ENCODE results near the gene BAIAP2L2.
"Not testable (repeated sequence)": the region's sequence is repeated elsewhere in the genome, so short reads cannot be mapped to it uniquely, and the experiment has no call there.

Gene BAIAP2L2

GRCh38 chr22:38110008-38110862 lies at the start of gene BAIAP2L2:
BAIAP2L2 (minus strand) TSS chr22:38110684; CDS start chr22:38110525, 159 bp downstream.
- Mint-ChIP-seq H3K4me3 (no peak within 1 kb of the TSS), H3K4me1 (ENCODE audit: low read depth) (peaks cover 3% of the 10 kb centered on the region), H3K27me3 (no peaks in the 10 kb centered on the region), H3K9me3 (ENCODE audit: low read depth) (no peaks in the 10 kb centered on the region), H3K36me3 (peaks cover 2% of the 10 kb centered on the region), H3K27ac (peak within 1 kb of the TSS; percentile 58)

GRCh38 chr22:38155703-38156102 lies 45.2 kb upstream of the BAIAP2L2 start:
- no peaks in the 10 kb centered on the region for H3K9me3 Mint-ChIP-seq (ENCODE audit: low read depth)
- H3K27me3 Mint-ChIP-seq, result no peaks in the 10 kb centered on the region
- H3K4me3 Mint-ChIP-seq, result no peak overlapping the region
- no peak overlapping the region for H3K27ac Mint-ChIP-seq
- H3K4me1 Mint-ChIP-seq (ENCODE audit: low read depth), result peaks cover 4% of the 10 kb centered on the region
- peaks cover 15% of the 10 kb centered on the region for H3K36me3 Mint-ChIP-seq

- H3K4me1 Mint-ChIP-seq (ENCODE audit: low read depth); H3K4me3 Mint-ChIP-seq; H3K9me3 Mint-ChIP-seq (ENCODE audit: low read depth); H3K27ac Mint-ChIP-seq; H3K27me3 Mint-ChIP-seq: not testable (repeated sequence)
- peaks cover 15% of the 10 kb centered on the region for H3K36me3 Mint-ChIP-seq
Observed at GRCh38 chr22:38154563-38154915, 44.1 kb upstream of the BAIAP2L2 start.

- no peaks in the 10 kb centered on the region for H3K9me3 Mint-ChIP-seq (ENCODE audit: low read depth)
- no peak overlapping the region for H3K27ac Mint-ChIP-seq
- peaks cover 5% of the 10 kb centered on the region for H3K4me1 Mint-ChIP-seq (ENCODE audit: low read depth)
- no peaks in the 10 kb centered on the region for H3K27me3 Mint-ChIP-seq
- H3K4me3 Mint-ChIP-seq, result no peak overlapping the region
- peaks cover 15% of the 10 kb centered on the region for H3K36me3 Mint-ChIP-seq
Observed at GRCh38 chr22:38153821-38154562, 43.5 kb upstream of the BAIAP2L2 start.

DNA sequence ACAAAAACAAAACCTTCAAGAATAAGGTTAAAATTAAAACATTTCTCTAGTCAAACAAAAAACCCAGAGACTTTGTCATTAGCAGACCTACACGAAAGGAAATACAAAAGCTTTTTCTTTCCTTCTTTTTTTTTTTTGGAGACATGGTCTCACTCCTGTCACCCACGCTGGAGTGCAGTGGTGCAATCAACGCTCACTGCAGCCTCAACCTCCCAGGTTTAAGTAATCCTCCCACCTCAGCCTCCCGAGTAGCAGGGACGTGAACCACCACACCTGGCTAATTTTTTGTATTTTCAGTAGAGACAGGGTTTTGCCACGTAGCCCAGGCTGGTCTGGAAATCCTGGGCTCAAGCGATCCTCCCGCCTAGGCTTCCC lies 40.6 kb upstream of the BAIAP2L2 start:
- Mint-ChIP-seq H3K36me3 (peaks cover 17% of the 10 kb centered on the region), H3K27ac (no peak overlapping the region), H3K4me1 (ENCODE audit: low read depth) (peaks cover 12% of the 10 kb centered on the region), H3K9me3 (ENCODE audit: low read depth) (no peaks in the 10 kb centered on the region), H3K4me3 (no peak overlapping the region), H3K27me3 (no peaks in the 10 kb centered on the region)

DNA sequence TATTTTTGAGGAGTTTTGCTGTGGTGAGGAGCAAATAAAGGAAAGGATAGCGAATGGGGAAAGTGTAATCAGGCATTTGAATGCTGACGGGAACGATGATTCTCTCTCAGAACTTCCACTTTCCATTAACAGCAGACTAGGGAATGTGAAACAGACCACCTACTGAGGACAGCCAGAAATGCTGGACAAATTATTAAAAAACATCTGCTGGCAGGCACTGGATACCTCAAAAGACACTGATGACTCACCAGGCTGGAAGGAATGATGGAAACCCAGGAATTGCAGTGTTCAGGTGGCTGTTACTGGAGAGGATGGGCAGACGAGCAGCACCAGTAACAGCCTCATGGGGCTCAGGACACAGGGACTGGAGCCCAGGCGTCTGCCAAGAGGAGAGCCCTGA lies 37.8 kb upstream of the BAIAP2L2 start:
- Mint-ChIP-seq H3K36me3 (peaks cover 10% of the 10 kb centered on the region), H3K27me3 (no peaks in the 10 kb centered on the region), H3K27ac (no peak overlapping the region), H3K4me3 (no peak overlapping the region), H3K9me3 (ENCODE audit: low read depth) (no peaks in the 10 kb centered on the region), H3K4me1 (ENCODE audit: low read depth) (peaks cover 14% of the 10 kb centered on the region)

- not testable (repeated sequence) for H3K27ac Mint-ChIP-seq; H3K4me3 Mint-ChIP-seq; H3K27me3 Mint-ChIP-seq; H3K9me3 Mint-ChIP-seq (ENCODE audit: low read depth); H3K36me3 Mint-ChIP-seq
- peaks cover 15% of the 10 kb centered on the region for H3K4me1 Mint-ChIP-seq (ENCODE audit: low read depth)
Observed at GRCh38 chr22:38146166-38146565, 35.7 kb upstream of the BAIAP2L2 start.

GRCh38 chr22:38144025-38144405 lies 33.5 kb upstream of the BAIAP2L2 start:
- Mint-ChIP-seq H3K27me3 (no peaks in the 10 kb centered on the region), H3K4me1 (ENCODE audit: low read depth) (peaks cover 14% of the 10 kb centered on the region), H3K36me3 (peaks cover 5% of the 10 kb centered on the region), H3K9me3 (ENCODE audit: low read depth) (no peaks in the 10 kb centered on the region), H3K4me3 (no peak overlapping the region), H3K27ac (no peak overlapping the region)

- H3K36me3 Mint-ChIP-seq, result no peaks in the 10 kb centered on the region
- H3K9me3 Mint-ChIP-seq (ENCODE audit: low read depth), result no peaks in the 10 kb centered on the region
- H3K4me1 Mint-ChIP-seq (ENCODE audit: low read depth), result peaks cover 5% of the 10 kb centered on the region
- no peak overlapping the region for H3K4me3 Mint-ChIP-seq
- H3K27me3 Mint-ChIP-seq, result no peaks in the 10 kb centered on the region
- H3K27ac Mint-ChIP-seq, result no peak overlapping the region
Observed at GRCh38 chr22:38142606-38143005, 32.1 kb upstream of the BAIAP2L2 start.

DNA sequence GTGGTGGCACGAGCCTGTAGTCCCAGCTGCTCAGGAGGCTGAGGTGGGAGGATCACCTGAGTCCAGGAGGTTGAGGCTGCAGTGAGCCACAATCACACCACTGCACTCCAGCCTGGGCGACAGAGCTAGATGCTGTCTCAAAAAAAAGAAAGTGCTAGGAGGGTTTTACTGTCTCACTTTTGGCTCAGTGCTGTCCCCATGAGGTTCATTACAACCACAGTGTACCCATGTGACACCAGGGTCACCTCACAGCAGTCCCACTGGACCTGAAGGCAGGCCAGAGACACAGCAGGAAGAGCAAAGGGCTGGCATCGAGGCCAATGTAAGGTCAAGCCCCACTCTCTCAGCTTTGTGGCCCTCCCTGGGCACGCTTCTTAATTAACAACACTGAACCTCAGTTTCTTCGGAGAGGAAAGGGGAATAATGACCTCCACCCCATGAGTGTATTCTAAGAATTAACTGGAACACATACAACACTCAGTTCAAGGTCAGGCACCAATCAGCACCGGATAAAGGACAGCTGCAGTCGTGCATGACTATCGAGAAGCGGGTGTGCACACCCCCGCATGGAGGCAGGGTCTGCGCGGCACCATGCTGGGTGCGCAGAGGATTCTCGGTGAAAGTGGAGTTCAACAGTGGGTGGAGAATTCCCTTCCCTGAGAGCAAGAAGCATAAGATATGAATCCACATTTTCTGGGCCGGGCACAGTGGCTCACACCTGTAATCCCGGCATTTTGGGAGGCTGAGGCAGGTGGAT lies 30.9 kb upstream of the BAIAP2L2 start:
- peaks cover 4% of the 10 kb centered on the region for H3K4me1 Mint-ChIP-seq (ENCODE audit: low read depth)
- no peaks in the 10 kb centered on the region for H3K27me3 Mint-ChIP-seq
- no peak overlapping the region for H3K27ac Mint-ChIP-seq
- no peaks in the 10 kb centered on the region for H3K36me3 Mint-ChIP-seq
- no peaks in the 10 kb centered on the region for H3K9me3 Mint-ChIP-seq (ENCODE audit: low read depth)
- H3K4me3 Mint-ChIP-seq, result no peak overlapping the region

DNA sequence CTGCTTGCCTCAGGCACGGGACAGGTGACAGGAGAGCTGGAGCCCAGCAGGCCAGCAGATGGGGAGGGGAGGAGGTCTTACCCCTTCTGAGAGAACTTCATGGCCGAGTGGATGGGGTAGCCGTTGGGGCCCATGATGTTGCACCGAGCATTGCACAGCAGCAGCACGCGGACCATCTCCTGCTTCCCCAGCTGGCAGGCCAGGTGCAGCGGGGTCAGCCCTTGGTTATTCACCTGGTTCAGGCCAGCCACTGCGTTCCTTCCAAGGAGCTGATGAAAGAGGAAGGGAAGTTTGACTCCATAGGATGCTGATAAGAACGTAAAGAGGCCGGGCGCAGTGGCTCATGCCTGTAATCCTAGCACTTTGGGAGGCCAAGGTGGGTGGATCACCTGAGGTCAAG lies 29.4 kb upstream of the BAIAP2L2 start:
- peaks cover 4% of the 10 kb centered on the region for H3K36me3 Mint-ChIP-seq
- no peaks in the 10 kb centered on the region for H3K27me3 Mint-ChIP-seq
- no peak overlapping the region for H3K27ac Mint-ChIP-seq
- H3K4me1 Mint-ChIP-seq (ENCODE audit: low read depth), result peaks cover 4% of the 10 kb centered on the region
- no peaks in the 10 kb centered on the region for H3K9me3 Mint-ChIP-seq (ENCODE audit: low read depth)
- no peak overlapping the region for H3K4me3 Mint-ChIP-seq

- Mint-ChIP-seq H3K36me3 (peaks cover 4% of the 10 kb centered on the region), H3K9me3 (ENCODE audit: low read depth) (no peaks in the 10 kb centered on the region), H3K27ac (no peak overlapping the region), H3K4me1 (ENCODE audit: low read depth) (peaks cover 4% of the 10 kb centered on the region), H3K4me3 (no peak overlapping the region), H3K27me3 (no peaks in the 10 kb centered on the region)
Observed at GRCh38 chr22:38138961-38139360, 28.5 kb upstream of the BAIAP2L2 start.

DNA sequence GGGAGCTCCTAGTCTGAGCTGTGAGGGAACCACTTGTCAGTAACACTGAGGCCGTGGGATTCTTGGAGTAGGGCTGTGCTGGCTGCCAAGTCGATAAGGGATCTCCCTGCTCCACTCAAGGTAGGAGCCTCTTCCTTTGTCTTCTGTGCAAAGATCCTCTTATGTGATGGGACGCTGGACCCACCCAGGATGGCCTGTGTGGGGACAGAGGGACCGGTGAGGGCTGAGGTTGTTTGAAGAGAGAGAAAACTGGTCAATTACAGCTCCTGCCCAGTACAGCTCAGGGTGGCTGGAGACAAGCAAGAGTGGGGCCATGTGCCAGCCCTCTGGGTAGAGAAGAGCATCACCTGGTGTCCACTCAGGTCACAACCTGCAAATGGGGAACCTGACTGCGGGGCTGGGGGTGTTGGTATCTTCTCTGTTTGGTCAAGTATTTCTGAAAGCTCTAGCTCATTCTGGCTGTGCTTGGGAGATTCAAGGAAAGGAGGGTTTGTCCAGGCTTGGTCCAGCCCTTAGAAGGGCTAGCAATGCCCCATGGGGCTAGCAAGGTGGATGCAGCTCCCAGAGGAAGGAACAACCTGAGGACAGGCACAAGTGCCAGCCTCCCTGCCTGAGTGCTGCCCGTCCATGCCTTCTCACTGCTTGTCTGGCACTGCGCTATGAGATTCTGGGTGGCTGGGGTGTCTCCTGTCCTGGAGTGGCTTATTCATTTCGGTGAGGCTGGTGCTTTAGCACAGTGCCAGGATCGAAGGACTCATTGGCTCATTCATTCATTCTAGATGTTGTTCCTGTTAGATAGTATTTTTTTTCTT lies 27.6 kb upstream of the BAIAP2L2 start:
- Mint-ChIP-seq H3K27me3 (no peaks in the 10 kb centered on the region), H3K27ac (no peak overlapping the region), H3K9me3 (ENCODE audit: low read depth) (no peaks in the 10 kb centered on the region), H3K4me1 (ENCODE audit: low read depth) (peaks cover 1% of the 10 kb centered on the region), H3K4me3 (no peak overlapping the region), H3K36me3 (peaks cover 4% of the 10 kb centered on the region)

GRCh38 chr22:38136607-38137006 lies 26.1 kb upstream of the BAIAP2L2 start:
- Mint-ChIP-seq H3K4me3 (no peak overlapping the region), H3K27me3 (no peaks in the 10 kb centered on the region), H3K4me1 (ENCODE audit: low read depth) (no peaks in the 10 kb centered on the region), H3K27ac (no peak overlapping the region), H3K36me3 (peaks cover 6% of the 10 kb centered on the region), H3K9me3 (ENCODE audit: low read depth) (no peaks in the 10 kb centered on the region)

All from activated naive CD8-positive, alpha-beta T cell (primary cell).